ENCODE measurements around the gene TDP2. TPM values are rescaled to one million over a fixed set of nuclear protein-coding genes. Genes with fewer than 3 reads are reported as not detected.

The TDP2 gene
- total RNA-seq (2022; extraction: Qiagen RNA extraction) = 26.0 to 31.1 TPM (median 27.1 TPM) in 5 replicates

GRCh38 chr6:24666641-24667377 is at the start of gene TDP2, which contains the start of gene ACOT13:
TDP2 (minus strand) TSS chr6:24666899; CDS start chr6:24666862, 37 bp downstream.
ACOT13 (plus strand) TSS chr6:24667077; CDS start chr6:24667264, 187 bp downstream.

Other genes with a start within 250 kb of the TDP2 start
- gene GPLD1, start 177.3 kb downstream of the TDP2 start, total RNA-seq (2022; extraction: Qiagen RNA extraction) = 0.81 to 1.2 TPM (median 1.0 TPM) in 5 replicates
- gene ALDH5A1, start 171.9 kb downstream of the TDP2 start, total RNA-seq (2022; extraction: Qiagen RNA extraction) = 6.7 to 7.7 TPM (median 6.9 TPM) in 5 replicates
- 1.8 to 2.0 TPM (median 2.0 TPM) in 5 replicates for gene KIAA0319, start 20.7 kb downstream of the TDP2 start, total RNA-seq (2022; extraction: Qiagen RNA extraction)
- 11.4 to 26.5 TPM (median 26.0 TPM) in 5 replicates for gene ACOT13, start 178 bp upstream of the TDP2 start, total RNA-seq (2022; extraction: Qiagen RNA extraction)
- 46.9 to 63.4 TPM (median 49.4 TPM) in 5 replicates for gene C6orf62, start 52.3 kb upstream of the TDP2 start, total RNA-seq (2022; extraction: Qiagen RNA extraction)
- 56.8 to 65.6 TPM (median 58.7 TPM) in 5 replicates for gene GMNN, start 108.0 kb upstream of the TDP2 start, total RNA-seq (2022; extraction: Qiagen RNA extraction)
- gene ARMH2, start 132.0 kb upstream of the TDP2 start, total RNA-seq (2022; extraction: Qiagen RNA extraction) = not detected in 5 replicates

Data from A549 treated with AZD2906 at 1 μM for 4 hours (cell line).